Stimulated activated CD4-positive, alpha-beta T cell treated with anti-CD3 and anti-CD28 coated beads, Interleukin-4, amount 100 ng/mL, for 24 hours (primary cell): Measurements from ENCODE around the gene SLC9A7.

ENCODE experiments used
- DNase-seq: peaks from one replicate; pipeline ENCODE4 v3.0.0-alpha.2; 2020

Gene SLC9A7

GRCh38 chrX:46567388-46567787 is 191.5 kb downstream of the SLC9A7 start:
- no peak for DNase-seq

- DNase-seq, result no peak
These were observed 196.9 kb downstream of the SLC9A7 start for GRCh38 chrX:46561824-46562657.

GRCh38 chrX:46559062-46559461 is 199.9 kb downstream of the SLC9A7 start:
- no peak for DNase-seq

GRCh38 chrX:46554942-46555341 is 204.0 kb downstream of the SLC9A7 start:
- no peak for DNase-seq

GRCh38 chrX:46553935-46554334 is 205.0 kb downstream of the SLC9A7 start:
- no peak for DNase-seq

- no peak for DNase-seq
These were observed 207.3 kb downstream of the SLC9A7 start for GRCh38 chrX:46551494-46552128.

GRCh38 chrX:46549914-46550313 is 209.0 kb downstream of the SLC9A7 start:
- DNase-seq, result no peak
